Esophagus muscularis mucosa (tissue), 3 donors: ENCODE measurements around the gene DENND11.

Experiments
- POLR2AphosphoS5 ChIP-seq, 2 donors: sonication (generic); formaldehyde crosslinking; IDR thresholded peaks; one replicate each; pipeline ENCODE4 v1.6.1; 2017; ENCODE audit warnings: antibody characterized with exemption in 2 of 2
- TF ChIP-seq, protein P1 (sequence below), 3 experiments: fragments of 200-600 bp in 2 of 3; fragments of 450-650 bp in 1 of 3; sonication (generic) in 2 of 3; IDR thresholded peaks; one replicate each; pipeline ENCODE4 v1.5.1; 2017 to 2019; ENCODE audit warnings: antibody characterized with exemption in 3 of 3, mild to moderate bottlenecking in 2 of 3, moderate library complexity in 1 of 3

DNA sequence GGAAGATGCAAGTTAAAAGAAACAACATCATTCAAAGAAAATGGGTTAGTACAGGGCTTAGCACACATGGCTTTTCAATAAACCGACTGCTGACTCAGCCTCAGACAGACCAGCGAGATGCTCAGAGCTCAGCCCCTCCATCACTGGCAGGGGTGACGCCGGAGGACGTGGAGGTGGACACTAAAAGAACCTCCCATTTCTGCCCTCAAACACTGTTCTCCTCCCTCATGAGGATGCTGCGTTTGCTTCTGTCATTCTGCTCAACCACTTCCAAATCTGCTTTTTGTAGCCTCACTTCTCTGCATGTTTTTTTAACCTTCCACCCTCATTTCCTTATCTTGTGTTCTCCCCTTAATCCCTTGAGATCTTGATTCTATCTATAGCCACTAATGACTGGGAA is 15.3 kb downstream of the DENND11 start:
- TF ChIP-seq, protein P1, sequence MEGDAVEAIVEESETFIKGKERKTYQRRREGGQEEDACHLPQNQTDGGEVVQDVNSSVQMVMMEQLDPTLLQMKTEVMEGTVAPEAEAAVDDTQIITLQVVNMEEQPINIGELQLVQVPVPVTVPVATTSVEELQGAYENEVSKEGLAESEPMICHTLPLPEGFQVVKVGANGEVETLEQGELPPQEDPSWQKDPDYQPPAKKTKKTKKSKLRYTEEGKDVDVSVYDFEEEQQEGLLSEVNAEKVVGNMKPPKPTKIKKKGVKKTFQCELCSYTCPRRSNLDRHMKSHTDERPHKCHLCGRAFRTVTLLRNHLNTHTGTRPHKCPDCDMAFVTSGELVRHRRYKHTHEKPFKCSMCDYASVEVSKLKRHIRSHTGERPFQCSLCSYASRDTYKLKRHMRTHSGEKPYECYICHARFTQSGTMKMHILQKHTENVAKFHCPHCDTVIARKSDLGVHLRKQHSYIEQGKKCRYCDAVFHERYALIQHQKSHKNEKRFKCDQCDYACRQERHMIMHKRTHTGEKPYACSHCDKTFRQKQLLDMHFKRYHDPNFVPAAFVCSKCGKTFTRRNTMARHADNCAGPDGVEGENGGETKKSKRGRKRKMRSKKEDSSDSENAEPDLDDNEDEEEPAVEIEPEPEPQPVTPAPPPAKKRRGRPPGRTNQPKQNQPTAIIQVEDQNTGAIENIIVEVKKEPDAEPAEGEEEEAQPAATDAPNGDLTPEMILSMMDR (IDR thresholded peaks at IDR 0.05): no peak
- TF ChIP-seq POLR2AphosphoS5 (IDR thresholded peaks at IDR 0.05): no peak
